K562 (cell line): Measurements from ENCODE around the gene LEPROT. TPM values are rescaled to one million over a fixed set of nuclear protein-coding genes. Genes with fewer than 3 reads are reported as not detected.

Experiments used
- ATAC-seq: fragments of 200-7000 bp; cut with Tn5 transposase; 3 replicates; pipeline ENCODE4 v1.9.1; 2020; ENCODE audit warnings: moderate library complexity
- BruUV-seq: library from RNA; stranded (reverse); fragments of 400-500 nt; replicated peaks from 2 replicates; lab custom pipeline; 2021; lab: Mats Ljungman, UMichigan
- CTCF ChIA-PET: fragments of 300-600 bp; formaldehyde crosslinking; extraction: SDS; loops from one replicate; lab custom pipeline; 2021; ENCODE audit warnings: low intra/inter-chr PET ratio; lab: Yijun Ruan, JAX
- POLR2A ChIA-PET: fragments of 300-600, 350-650 bp; sonication (Branson Sonifier 250); formaldehyde crosslinking; extraction: SDS; loops from one replicate; lab custom pipeline; 2021; ENCODE audit warnings: antibody characterized with exemption, inconsistent platforms; lab: Yijun Ruan, JAX
- DNase-seq, 4 experiments: peaks; one replicate each; pipeline versions ENCODE4 v3.0.0 to v3.0.0-alpha.2; 2011 to 2018; ENCODE audit warnings: low spot score in 3 of 4, mixed read lengths in 3 of 4; ENCODE audit errors: extremely low read depth in 1 of 4
- FAIRE-seq: peaks from 2 replicates; lab custom pipeline; 2011; peaks lifted over from hg19 to GRCh38; lab: Jason Lieb, UNC
- H2AFZ ChIP-seq: 2 replicates; pipeline ENCODE4 v1.6.0; 2011; ENCODE audit warnings: low read depth, low read length, control low read depth, inconsistent platforms
- H3K27ac ChIP-seq: fragments of 200-600 bp; 3 replicates; pipeline ENCODE4 v1.8.0; 2011; ENCODE audit warnings: low read depth, mild to moderate bottlenecking, control low read depth, inconsistent platforms, low read length, moderate library complexity, mixed read lengths; ENCODE audit errors: extremely low read depth
- H3K27me3 ChIP-seq, 2 experiments: fragments of 300-600 bp in 1 of 2; 2 replicates in 1 of 2; 3 replicates in 1 of 2; pipeline versions ENCODE4 v1.6.0 to v1.8.0; 2011; ENCODE audit warnings: inconsistent platforms in 2 of 2, low read length in 2 of 2, mild to moderate bottlenecking in 1 of 2, mixed read lengths in 1 of 2, moderate library complexity in 1 of 2; ENCODE audit not compliant: control insufficient read depth in 2 of 2, insufficient read depth in 2 of 2
- H3K36me3 ChIP-seq: fragments of 300-600 bp; 3 replicates; pipeline ENCODE4 v1.8.0; 2011; ENCODE audit warnings: mild to moderate bottlenecking, low read length, inconsistent platforms; ENCODE audit not compliant: control insufficient read depth, insufficient read depth
- H3K4me1 ChIP-seq, 2 experiments: fragments of 200-600 bp in 1 of 2; replicated peaks in 1 of 2; 2 replicates in 1 of 2; 3 replicates in 1 of 2; pipeline versions ENCODE4 v1.5.1 to v1.8.0; 2011; ENCODE audit warnings: inconsistent platforms in 2 of 2, low read length in 2 of 2, mild to moderate bottlenecking in 1 of 2, mixed read lengths in 1 of 2, moderate library complexity in 1 of 2; ENCODE audit not compliant: control insufficient read depth in 2 of 2, insufficient read depth in 2 of 2
- H3K4me2 ChIP-seq: 2 replicates; pipeline ENCODE4 v1.6.1; 2011; ENCODE audit warnings: low read length, control low read depth, inconsistent platforms, mixed read lengths; ENCODE audit not compliant: insufficient read depth
- H3K4me3 ChIP-seq: fragments of 200-600 bp; sonication (generic), shearing (Covaris generic); 2 replicates; pipeline ENCODE4 v1.5.1; 2016; ENCODE audit warnings: control low read depth, inconsistent platforms
- H3K79me2 ChIP-seq: fragments of 200-600 bp; 3 replicates; pipeline ENCODE4 v1.8.0; 2011; ENCODE audit warnings: low read length, inconsistent platforms; ENCODE audit not compliant: control insufficient read depth, insufficient read depth
- H3K9ac ChIP-seq, 2 experiments: 2 replicates each; pipeline versions ENCODE4 v1.6.0 to v1.6.1; 2011; ENCODE audit warnings: low read depth in 2 of 2, low read length in 2 of 2, control low read depth in 1 of 2, inconsistent platforms in 1 of 2, mild to moderate bottlenecking in 1 of 2, mixed read lengths in 1 of 2; ENCODE audit not compliant: insufficient read depth in 1 of 2
- H3K9me1 ChIP-seq: one replicate; pipeline ENCODE4 v1.6.0; 2011; ENCODE audit warnings: inconsistent platforms, mild to moderate bottlenecking, low read length, moderate library complexity; ENCODE audit not compliant: control insufficient read depth, insufficient read depth
- H3K9me3 ChIP-seq: replicated peaks from 2 replicates; pipeline ENCODE4 v1.5.1; 2011; ENCODE audit warnings: low read depth, low read length, inconsistent platforms; ENCODE audit not compliant: control insufficient read depth, insufficient read depth
- H4K20me1 ChIP-seq: replicated peaks from 2 replicates; pipeline ENCODE4 v1.6.1; 2011; ENCODE audit warnings: low read length, inconsistent platforms, mixed read lengths; ENCODE audit not compliant: control insufficient read depth, insufficient read depth
- ARNT ChIP-seq, 2 experiments: fragments of 450-650 bp; IDR thresholded peaks; 2 replicates each; pipeline ENCODE4 v1.6.1; 2016; ENCODE audit warnings: mild to moderate bottlenecking in 1 of 2
- CHD1 ChIP-seq: fragments of 200-600 bp; sonication (generic); IDR thresholded peaks from one replicate; pipeline ENCODE4 v1.6.1; 2012; ENCODE audit warnings: mild to moderate bottlenecking, moderate library complexity, low read length, inconsistent platforms
- CREB1 ChIP-seq, 2 experiments: sonication (generic) in 1 of 2; formaldehyde crosslinking in 1 of 2; IDR thresholded peaks; 2 replicates each; pipeline versions ENCODE4 v1.6.1 to v1.8.0; 2012 to 2022; ENCODE audit warnings: inconsistent platforms in 1 of 2, mild to moderate bottlenecking in 1 of 2, missing genetic modification reagents in 1 of 2, moderate library complexity in 1 of 2
- NCOA6 ChIP-seq: fragments of 450-650 bp; IDR thresholded peaks from 2 replicates; pipeline ENCODE4 v1.6.1; 2017; ENCODE audit warnings: mild to moderate bottlenecking
- POLR2A ChIP-seq: fragments of 450-650 bp; conservative IDR thresholded peaks from 2 replicates; pipeline ENCODE4 v1.6.1; 2016
- SMARCE1 ChIP-seq: fragments of 450-650 bp; IDR thresholded peaks from 2 replicates; pipeline ENCODE4 v1.7.1; 2016; ENCODE audit warnings: mild to moderate bottlenecking
- ZNF133 ChIP-seq: fragments of 250-450 bp; sonication (Bioruptor Pico); IDR thresholded peaks from 2 replicates; pipeline ENCODE4 v1.4.0; 2020; ENCODE audit warnings: mild to moderate bottlenecking
- WGBS: fragments of 100-300 bp; shearing (Covaris generic); methylation state at CpG from one replicate; pipeline ENCODE4 v1.1.6; 2016; ENCODE audit warnings: low coverage, mixed read lengths; ENCODE audit not compliant: insufficient coverage; ENCODE audit errors: missing lambda C conversion rate; 5-methylcytosine and 5-hydroxymethylcytosine counted together
- in situ Hi-C: fragments of 300-500 bp; cut with MboI; formaldehyde crosslinking; loops from 4 replicates; pipeline ENCODE4 v1.15.0; 2018; ENCODE audit warnings: inconsistent platforms, mixed read lengths
- intact Hi-C: fragments of 100-400 bp; cut with micrococcal nuclease; formaldehyde crosslinking; loops from 2 replicates; pipeline ENCODE4 v1.14.2; 2022
- polyA plus RNA-seq, 8 experiments: library from polyadenylated mRNA; depleted of rRNA in 4 of 8; stranded (reverse) in 5 of 8; unstranded in 3 of 8; fragments of >200 nt; fragmentation: Nextera tagmentation in 2 of 8; fragmentation: Illumina TruSeq in 1 of 8; extraction: Ambion mirVana in 2 of 8; extraction: Trizol in 1 of 8; gene quantifications; 2 replicates each; pipeline versions ENCODE4 v1.2.1 to v1.2.3, GENCODE V29; 2011 to 2014; ENCODE audit warnings: inconsistent platforms in 1 of 8, missing spikeins in 1 of 8
- total RNA-seq, 7 experiments: library from RNA; depleted of rRNA in 6 of 7; stranded (reverse); fragments of >200 nt in 6 of 7; fragmentation: Illumina TruSeq in 2 of 7; extraction: Trizol in 2 of 7; gene quantifications; 2 replicates each; pipeline versions ENCODE4 v1.2.1 to v1.2.3, GENCODE V29; 2011 to 2021; ENCODE audit warnings: low replicate concordance in 1 of 7
- TF ChIP-seq, protein P1 (sequence below): fragments of 450-650 bp; IDR thresholded peaks from 2 replicates; pipeline ENCODE4 v1.6.1; 2017; ENCODE audit warnings: antibody characterized with exemption, mild to moderate bottlenecking
- TF ChIP-seq, protein P2 (sequence below): sonication (generic); formaldehyde crosslinking; IDR thresholded peaks from 2 replicates; pipeline ENCODE4 v1.8.0; 2022; ENCODE audit warnings: mild to moderate bottlenecking, missing genetic modification reagents
- TF ChIP-seq, protein P3 (sequence below), 2 experiments: fragments of 450-650 bp; IDR thresholded peaks; 2 replicates each; pipeline ENCODE4 v1.6.1; 2016
- TF ChIP-seq, protein P4 (sequence below): fragments of 450-650 bp; IDR thresholded peaks from 2 replicates; pipeline ENCODE4 v1.6.1; 2018; ENCODE audit not compliant: partially characterized antibody

LEPROT gene
- total and polyA plus RNA-seq, 9 of the 15 experiments (the other 6 are each of a cell fraction or from before 2014, with no cell fraction given), result 28.1 to 97.5 (median 45.8) TPM

DNA sequence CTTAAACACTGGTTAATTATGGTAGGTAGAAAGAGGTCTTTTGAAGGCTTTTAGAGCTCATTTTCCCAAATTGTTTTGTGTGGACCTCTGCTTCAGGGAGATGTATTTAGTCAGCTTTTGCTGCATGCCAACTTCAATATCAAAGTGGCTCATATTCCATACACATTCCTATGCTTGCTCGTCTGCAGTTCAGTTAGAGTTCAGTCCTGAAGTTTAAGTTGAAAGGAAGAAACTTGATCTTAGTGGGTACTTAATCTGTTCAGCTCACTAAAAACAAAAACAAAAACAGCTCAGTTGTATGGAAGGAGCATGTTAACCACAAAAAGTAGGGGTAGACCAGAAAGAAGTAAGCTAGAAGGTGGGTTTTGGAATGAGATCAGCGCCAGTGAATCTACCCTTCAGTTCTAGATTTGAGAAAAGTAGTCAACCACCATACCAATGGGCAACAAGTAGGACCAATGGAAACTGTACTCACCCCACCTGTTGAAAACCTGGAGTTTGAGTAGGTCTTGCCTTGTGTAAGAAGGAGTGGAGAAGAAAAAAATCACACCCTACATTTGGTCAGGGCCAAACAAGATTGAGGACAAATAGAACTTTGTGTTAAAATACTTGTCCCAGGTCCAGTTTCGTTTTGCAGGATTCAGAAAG, 58.0 kb downstream of the LEPROT start:
- peaks cover 60% of the 10 kb centered on the region for H3K36me3 ChIP-seq
- no peak for DNase-seq
- CTCF ChIA-PET, result no interaction called here
- peak overlapping the region; percentile 57 for H3K4me3 ChIP-seq
- BruUV-seq, result no TSS peak
- intact Hi-C loops (loop anchor here (5.0 to 10.0 kb wide), 2 partner anchors 56 to 1456 kb away; partner anchors contain the start of genes LEPR and LEPROT), in situ Hi-C loops (no loop called here)
- FAIRE-seq, result no peak
- POLR2A ChIA-PET, result interaction anchor here (0.7 to 2.9 kb wide), 4 partner anchors 10 to 1718 kb away, joined by 3 to 13 read pairs (median 4); no protein-coding TSS in a partner anchor
- H3K4me2 ChIP-seq, result peak overlapping the region; percentile 92
- no peaks in the 10 kb centered on the region for H4K20me1 ChIP-seq
- peak overlapping the region; percentile 79 to 83; a peak in 3 of 4 replicates for H3K9ac ChIP-seq
- H3K27ac ChIP-seq, result peak overlapping the region; percentile 77
- H2AFZ ChIP-seq, result no peak overlapping the region
- H3K9me1 ChIP-seq, result no peaks in the 10 kb centered on the region
- ATAC-seq, result 0 out of 3 replicates have a peak, but pooled peaks have one; percentile 2
- H3K27me3 ChIP-seq, result no peaks in the 10 kb centered on the region
- no peaks in the 10 kb centered on the region for H3K9me3 ChIP-seq
- 5% methylated on average over 3 of the region's 3 CpGs for WGBS
- peaks cover 75% of the 10 kb centered on the region for H3K79me2 ChIP-seq
- peaks cover 7 to 21% of the 10 kb centered on the region in 2 experiments; a peak in 3 of 5 replicates for H3K4me1 ChIP-seq
- TF ChIP-seq, protein P1, sequence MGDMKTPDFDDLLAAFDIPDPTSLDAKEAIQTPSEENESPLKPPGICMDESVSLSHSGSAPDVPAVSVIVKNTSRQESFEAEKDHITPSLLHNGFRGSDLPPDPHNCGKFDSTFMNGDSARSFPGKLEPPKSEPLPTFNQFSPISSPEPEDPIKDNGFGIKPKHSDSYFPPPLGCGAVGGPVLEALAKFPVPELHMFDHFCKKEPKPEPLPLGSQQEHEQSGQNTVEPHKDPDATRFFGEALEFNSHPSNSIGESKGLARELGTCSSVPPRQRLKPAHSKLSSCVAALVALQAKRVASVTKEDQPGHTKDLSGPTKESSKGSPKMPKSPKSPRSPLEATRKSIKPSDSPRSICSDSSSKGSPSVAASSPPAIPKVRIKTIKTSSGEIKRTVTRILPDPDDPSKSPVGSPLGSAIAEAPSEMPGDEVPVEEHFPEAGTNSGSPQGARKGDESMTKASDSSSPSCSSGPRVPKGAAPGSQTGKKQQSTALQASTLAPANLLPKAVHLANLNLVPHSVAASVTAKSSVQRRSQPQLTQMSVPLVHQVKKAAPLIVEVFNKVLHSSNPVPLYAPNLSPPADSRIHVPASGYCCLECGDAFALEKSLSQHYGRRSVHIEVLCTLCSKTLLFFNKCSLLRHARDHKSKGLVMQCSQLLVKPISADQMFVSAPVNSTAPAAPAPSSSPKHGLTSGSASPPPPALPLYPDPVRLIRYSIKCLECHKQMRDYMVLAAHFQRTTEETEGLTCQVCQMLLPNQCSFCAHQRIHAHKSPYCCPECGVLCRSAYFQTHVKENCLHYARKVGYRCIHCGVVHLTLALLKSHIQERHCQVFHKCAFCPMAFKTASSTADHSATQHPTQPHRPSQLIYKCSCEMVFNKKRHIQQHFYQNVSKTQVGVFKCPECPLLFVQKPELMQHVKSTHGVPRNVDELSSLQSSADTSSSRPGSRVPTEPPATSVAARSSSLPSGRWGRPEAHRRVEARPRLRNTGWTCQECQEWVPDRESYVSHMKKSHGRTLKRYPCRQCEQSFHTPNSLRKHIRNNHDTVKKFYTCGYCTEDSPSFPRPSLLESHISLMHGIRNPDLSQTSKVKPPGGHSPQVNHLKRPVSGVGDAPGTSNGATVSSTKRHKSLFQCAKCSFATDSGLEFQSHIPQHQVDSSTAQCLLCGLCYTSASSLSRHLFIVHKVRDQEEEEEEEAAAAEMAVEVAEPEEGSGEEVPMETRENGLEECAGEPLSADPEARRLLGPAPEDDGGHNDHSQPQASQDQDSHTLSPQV, result peak; percentile 44; the same call in 1 of the 2 replicates
- TF ChIP-seq CREB1 (IDR thresholded peaks at IDR 0.05) (no peak), CREB1 (CRISPR knock-in tag; IDR thresholded peaks at IDR 0.05) (no peak), POLR2A (0 out of 2 replicates have a peak, but pooled peaks have one; percentile 23), ARNT (IDR thresholded peaks at IDR 0.05) (0 out of 4 replicates have a peak, but pooled peaks of 1 of the 2 experiments have one; percentile 4), CHD1 (peak; percentile 38), NCOA6 (0 out of 2 replicates have a peak, but pooled peaks have one; percentile 18), SMARCE1 (peak; percentile 11; the same call in 1 of the 2 replicates), ZNF133 (CRISPR knock-in tag) (no peak)
- TF ChIP-seq, protein P2, sequence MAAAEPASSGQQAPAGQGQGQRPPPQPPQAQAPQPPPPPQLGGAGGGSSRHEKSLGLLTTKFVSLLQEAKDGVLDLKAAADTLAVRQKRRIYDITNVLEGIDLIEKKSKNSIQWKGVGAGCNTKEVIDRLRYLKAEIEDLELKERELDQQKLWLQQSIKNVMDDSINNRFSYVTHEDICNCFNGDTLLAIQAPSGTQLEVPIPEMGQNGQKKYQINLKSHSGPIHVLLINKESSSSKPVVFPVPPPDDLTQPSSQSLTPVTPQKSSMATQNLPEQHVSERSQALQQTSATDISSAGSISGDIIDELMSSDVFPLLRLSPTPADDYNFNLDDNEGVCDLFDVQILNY (CRISPR knock-in tag), result no peak
- TF ChIP-seq, protein P3, sequence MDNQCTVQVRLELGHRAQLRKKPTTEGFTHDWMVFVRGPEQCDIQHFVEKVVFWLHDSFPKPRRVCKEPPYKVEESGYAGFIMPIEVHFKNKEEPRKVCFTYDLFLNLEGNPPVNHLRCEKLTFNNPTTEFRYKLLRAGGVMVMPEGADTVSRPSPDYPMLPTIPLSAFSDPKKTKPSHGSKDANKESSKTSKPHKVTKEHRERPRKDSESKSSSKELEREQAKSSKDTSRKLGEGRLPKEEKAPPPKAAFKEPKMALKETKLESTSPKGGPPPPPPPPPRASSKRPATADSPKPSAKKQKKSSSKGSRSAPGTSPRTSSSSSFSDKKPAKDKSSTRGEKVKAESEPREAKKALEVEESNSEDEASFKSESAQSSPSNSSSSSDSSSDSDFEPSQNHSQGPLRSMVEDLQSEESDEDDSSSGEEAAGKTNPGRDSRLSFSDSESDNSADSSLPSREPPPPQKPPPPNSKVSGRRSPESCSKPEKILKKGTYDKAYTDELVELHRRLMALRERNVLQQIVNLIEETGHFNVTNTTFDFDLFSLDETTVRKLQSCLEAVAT (IDR thresholded peaks at IDR 0.05), result 0 out of 4 replicates have a peak, but pooled peaks have one; percentile 44 to 66
- TF ChIP-seq, protein P4, sequence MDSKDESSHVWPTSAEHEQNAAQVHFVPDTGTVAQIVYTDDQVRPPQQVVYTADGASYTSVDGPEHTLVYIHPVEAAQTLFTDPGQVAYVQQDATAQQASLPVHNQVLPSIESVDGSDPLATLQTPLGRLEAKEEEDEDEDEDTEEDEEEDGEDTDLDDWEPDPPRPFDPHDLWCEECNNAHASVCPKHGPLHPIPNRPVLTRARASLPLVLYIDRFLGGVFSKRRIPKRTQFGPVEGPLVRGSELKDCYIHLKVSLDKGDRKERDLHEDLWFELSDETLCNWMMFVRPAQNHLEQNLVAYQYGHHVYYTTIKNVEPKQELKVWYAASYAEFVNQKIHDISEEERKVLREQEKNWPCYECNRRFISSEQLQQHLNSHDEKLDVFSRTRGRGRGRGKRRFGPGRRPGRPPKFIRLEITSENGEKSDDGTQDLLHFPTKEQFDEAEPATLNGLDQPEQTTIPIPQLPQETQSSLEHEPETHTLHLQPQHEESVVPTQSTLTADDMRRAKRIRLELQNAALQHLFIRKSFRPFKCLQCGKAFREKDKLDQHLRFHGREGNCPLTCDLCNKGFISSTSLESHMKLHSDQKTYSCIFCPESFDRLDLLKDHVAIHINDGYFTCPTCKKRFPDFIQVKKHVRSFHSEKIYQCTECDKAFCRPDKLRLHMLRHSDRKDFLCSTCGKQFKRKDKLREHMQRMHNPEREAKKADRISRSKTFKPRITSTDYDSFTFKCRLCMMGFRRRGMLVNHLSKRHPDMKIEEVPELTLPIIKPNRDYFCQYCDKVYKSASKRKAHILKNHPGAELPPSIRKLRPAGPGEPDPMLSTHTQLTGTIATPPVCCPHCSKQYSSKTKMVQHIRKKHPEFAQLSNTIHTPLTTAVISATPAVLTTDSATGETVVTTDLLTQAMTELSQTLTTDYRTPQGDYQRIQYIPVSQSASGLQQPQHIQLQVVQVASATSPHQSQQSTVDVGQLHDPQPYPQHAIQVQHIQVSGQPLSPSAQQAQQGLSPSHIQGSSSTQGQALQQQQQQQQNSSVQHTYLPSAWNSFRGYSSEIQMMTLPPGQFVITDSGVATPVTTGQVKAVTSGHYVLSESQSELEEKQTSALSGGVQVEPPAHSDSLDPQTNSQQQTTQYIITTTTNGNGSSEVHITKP, result peak; percentile 10
